ENCODE measurements around the gene SPOCK2.

Gene SPOCK2

GRCh38 chr10:72086466-72087391 lies 1.6 kb downstream of the SPOCK2 start:
- no peak for DNase-seq

- no peak for DNase-seq
These were observed 2.4 kb downstream of the SPOCK2 start for GRCh38 chr10:72085864-72086465.

GRCh38 chr10:72085166-72085565 lies 3.2 kb downstream of the SPOCK2 start:
- no peak for DNase-seq

- no peak for DNase-seq
These were observed 4.4 kb downstream of the SPOCK2 start for GRCh38 chr10:72083790-72084459.

GRCh38 chr10:72082856-72083789 lies 5.2 kb downstream of the SPOCK2 start:
- no peak for DNase-seq

GRCh38 chr10:72081772-72082590 lies 6.4 kb downstream of the SPOCK2 start:
- DNase-seq = no peak

GRCh38 chr10:72081210-72081609 lies 7.1 kb downstream of the SPOCK2 start:
- DNase-seq = no peak

GRCh38 chr10:72080042-72080975 lies 8.0 kb downstream of the SPOCK2 start:
- DNase-seq = no peak

GRCh38 chr10:72079356-72079755 lies 9.0 kb downstream of the SPOCK2 start:
- no peak for DNase-seq

GRCh38 chr10:72077275-72077990 lies 10.9 kb downstream of the SPOCK2 start:
- DNase-seq = no peak

GRCh38 chr10:72076756-72077155 lies 11.6 kb downstream of the SPOCK2 start:
- no peak for DNase-seq

GRCh38 chr10:72075376-72076115 lies 12.8 kb downstream of the SPOCK2 start:
- DNase-seq = no peak

- DNase-seq = no peak
These were observed 13.6 kb downstream of the SPOCK2 start for GRCh38 chr10:72074574-72075375.

- DNase-seq = no peak
These were observed 14.4 kb downstream of the SPOCK2 start for GRCh38 chr10:72073708-72074573.

GRCh38 chr10:72072639-72073038 lies 15.7 kb downstream of the SPOCK2 start:
- no peak for DNase-seq

GRCh38 chr10:72072046-72072445 lies 16.3 kb downstream of the SPOCK2 start:
- no peak for DNase-seq
